Nucleus accumbens (tissue), 56 donors: ENCODE data around the gene SMARCAL1.
"Not testable (repeated sequence)": the region's sequence is repeated elsewhere in the genome, so short reads cannot be mapped to it uniquely, and the experiment has no call there.

Source experiments
- DNase-seq, 56 donors: peaks; one replicate each; lab custom pipeline; 2025; lab: John Stamatoyannopoulos, UW

Gene SMARCAL1

GRCh38 chr2:216412022-216412999 is at the start of gene SMARCAL1:
Gene SMARCAL1 (plus strand): TSS chr2:216412484. CDS start chr2:216414705, 2,221 bp downstream.
- DNase-seq: peak; percentile 91 to 100 (median 98)

- DNase-seq: no peak
Measured at GRCh38 chr2:216362730-216363129, 49.6 kb upstream of the SMARCAL1 start.

GRCh38 chr2:216363221-216363620 is 49.1 kb upstream of the SMARCAL1 start:
- DNase-seq: no peak

- DNase-seq: peak in 12 of 56 donors; percentile 3 to 62 (median 28)
Measured at GRCh38 chr2:216365518-216365917, 46.8 kb upstream of the SMARCAL1 start.

- DNase-seq: no peak
Measured at GRCh38 chr2:216366777-216367471, 45.4 kb upstream of the SMARCAL1 start.

GRCh38 chr2:216369821-216370220 is 42.5 kb upstream of the SMARCAL1 start:
- no peak for DNase-seq

GRCh38 chr2:216370961-216371712 is 41.1 kb upstream of the SMARCAL1 start:
- peak in 2 of 56 donors; percentile 1 to 46 for DNase-seq

GRCh38 chr2:216371721-216372702 is 40.3 kb upstream of the SMARCAL1 start, which contains the start of gene MARCHF4:
Gene MARCHF4 (minus strand): TSS chr2:216372483. CDS start chr2:216370260, 2,223 bp downstream.
- peak in 54 of 56 donors; percentile 5 to 82 (median 48) for DNase-seq

- peak in 5 of 56 donors; percentile 5 to 35 (median 15) for DNase-seq
Measured at GRCh38 chr2:216372761-216373291, 39.5 kb upstream of the SMARCAL1 start.

GRCh38 chr2:216373896-216374295 is 38.4 kb upstream of the SMARCAL1 start:
- no peak for DNase-seq

GRCh38 chr2:216375286-216375685 is 37.0 kb upstream of the SMARCAL1 start:
- no peak for DNase-seq

- DNase-seq: no peak
Measured at GRCh38 chr2:216379977-216380376, 32.3 kb upstream of the SMARCAL1 start.

- DNase-seq: not testable (repeated sequence)
Measured at GRCh38 chr2:216384409-216384808, 27.9 kb upstream of the SMARCAL1 start.

- no peak for DNase-seq
Measured at GRCh38 chr2:216385478-216385877, 26.8 kb upstream of the SMARCAL1 start.

- no peak for DNase-seq
Measured at GRCh38 chr2:216387262-216387661, 25.0 kb upstream of the SMARCAL1 start.

GRCh38 chr2:216388046-216388884 is 24.0 kb upstream of the SMARCAL1 start:
- DNase-seq: no peak

GRCh38 chr2:216389570-216389969 is 22.7 kb upstream of the SMARCAL1 start:
- DNase-seq: no peak

- no peak for DNase-seq
Measured at GRCh38 chr2:216391401-216391800, 20.9 kb upstream of the SMARCAL1 start.
